H9 (cell line): ENCODE measurements around the gene KRTAP10-10. TPM values are rescaled to one million over a fixed set of nuclear protein-coding genes. Genes with fewer than 3 reads are reported as not detected.
A peak's percentile ranks its signal among the peaks of the same experiment; 100 is the strongest.

Experiments used
- DNase-seq: peaks from one replicate; pipeline ENCODE4 v3.0.0-alpha.2; 2017
- H2AFZ ChIP-seq: one replicate; pipeline ENCODE4 v1.6.1; 2013; ENCODE audit warnings: mild to moderate bottlenecking, low read length, control low read depth, moderate library complexity
- H2AK5ac ChIP-seq: 2 replicates; pipeline ENCODE4 v1.6.1; 2013; ENCODE audit warnings: low read length, control low read depth, mixed read lengths; ENCODE audit not compliant: insufficient read length
- H2BK120ac ChIP-seq: one replicate; pipeline ENCODE4 v1.6.1; 2013; ENCODE audit warnings: low read depth, mild to moderate bottlenecking, low read length, control low read depth, inconsistent platforms; ENCODE audit not compliant: poor library complexity, severe bottlenecking
- H2BK12ac ChIP-seq: 2 replicates; pipeline ENCODE4 v1.6.1; 2013; ENCODE audit warnings: low read length, control low read depth, mixed read lengths, low read depth; ENCODE audit not compliant: insufficient read length
- H2BK15ac ChIP-seq: 2 replicates; pipeline ENCODE4 v1.6.1; 2013; ENCODE audit warnings: low read depth, low read length, control low read depth
- H2BK20ac ChIP-seq: one replicate; pipeline ENCODE4 v1.6.1; 2013; ENCODE audit warnings: low read depth, mild to moderate bottlenecking, low read length, control low read depth, inconsistent platforms; ENCODE audit not compliant: poor library complexity, severe bottlenecking
- H2BK5ac ChIP-seq: 2 replicates; pipeline ENCODE4 v1.6.1; 2013; ENCODE audit warnings: low read length, control low read depth, mixed read lengths; ENCODE audit not compliant: insufficient read length
- H3K14ac ChIP-seq: 2 replicates; pipeline ENCODE4 v1.6.1; 2013; ENCODE audit warnings: low read length, control low read depth; ENCODE audit not compliant: insufficient read depth
- H3K18ac ChIP-seq: 2 replicates; pipeline ENCODE4 v1.6.1; 2013; ENCODE audit warnings: low read depth, mild to moderate bottlenecking, mixed read lengths, low read length, control low read depth; ENCODE audit not compliant: insufficient read length
- H3K23ac ChIP-seq: 2 replicates; pipeline ENCODE4 v1.6.1; 2013; ENCODE audit warnings: low read length, control low read depth, mixed read lengths, low read depth; ENCODE audit not compliant: insufficient read length
- H3K23me2 ChIP-seq: 2 replicates; pipeline ENCODE4 v1.6.1; 2013; ENCODE audit warnings: low read depth, mild to moderate bottlenecking, mixed read lengths, low read length, control low read depth; ENCODE audit not compliant: insufficient read length, poor library complexity, severe bottlenecking
- H3K27ac ChIP-seq: 2 replicates; pipeline ENCODE4 v1.5.1; 2013; ENCODE audit warnings: low read length, control low read depth, mixed read lengths, low read depth; ENCODE audit not compliant: insufficient read length
- H3K27me3 ChIP-seq: 2 replicates; pipeline ENCODE4 v1.6.1; 2013; ENCODE audit warnings: low read length, control low read depth, inconsistent platforms; ENCODE audit not compliant: insufficient read depth
- H3K4ac ChIP-seq: 2 replicates; pipeline ENCODE4 v1.6.1; 2013; ENCODE audit warnings: low read depth, mild to moderate bottlenecking, control low read depth, inconsistent platforms, low read length, moderate library complexity
- H3K4me1 ChIP-seq: 2 replicates; pipeline ENCODE4 v1.6.1; 2013; ENCODE audit warnings: low read length, control low read depth, inconsistent platforms; ENCODE audit not compliant: insufficient read depth
- H3K4me2 ChIP-seq: 2 replicates; pipeline ENCODE4 v1.6.1; 2013; ENCODE audit warnings: low read length, control low read depth, mixed read lengths; ENCODE audit not compliant: insufficient read length, insufficient read depth
- H3K56ac ChIP-seq: 2 replicates; pipeline ENCODE4 v1.6.1; 2013; ENCODE audit warnings: low read depth, mild to moderate bottlenecking, mixed read lengths, low read length, control low read depth; ENCODE audit not compliant: insufficient read length
- H3K79me1 ChIP-seq: 2 replicates; pipeline ENCODE4 v1.6.1; 2013; ENCODE audit warnings: low read depth, mild to moderate bottlenecking, moderate library complexity, low read length, control low read depth, inconsistent platforms; ENCODE audit not compliant: insufficient read depth, poor library complexity, severe bottlenecking
- H3K79me2 ChIP-seq: 2 replicates; pipeline ENCODE4 v1.6.1; 2013; ENCODE audit warnings: low read length, control low read depth, inconsistent platforms; ENCODE audit not compliant: insufficient read depth
- H3K9ac ChIP-seq: 2 replicates; pipeline ENCODE4 v1.6.1; 2013; ENCODE audit warnings: low read length, control low read depth, mixed read lengths; ENCODE audit not compliant: insufficient read length; ENCODE audit errors: extremely low read depth
- H3K9me3 ChIP-seq: one replicate; pipeline ENCODE4 v1.6.1; 2013; ENCODE audit warnings: low read depth, low read length, inconsistent platforms; ENCODE audit not compliant: control insufficient read depth
- H3T11ph ChIP-seq: one replicate; pipeline ENCODE4 v1.6.1; 2013; ENCODE audit warnings: mild to moderate bottlenecking, low read length, control low read depth, inconsistent platforms
- H4K20me1 ChIP-seq: one replicate; pipeline ENCODE4 v1.6.1; 2013; ENCODE audit not compliant: control insufficient read depth, insufficient read length, insufficient read depth
- H4K5ac ChIP-seq: 2 replicates; pipeline ENCODE4 v1.6.1; 2013; ENCODE audit warnings: low read depth, mild to moderate bottlenecking, mixed read lengths, low read length, control low read depth; ENCODE audit not compliant: insufficient read length
- H4K8ac ChIP-seq: replicated peaks from 2 replicates; pipeline ENCODE4 v1.6.1; 2013; ENCODE audit warnings: low read length, control low read depth, mixed read lengths, low read depth; ENCODE audit not compliant: insufficient read length
- H4K91ac ChIP-seq: 2 replicates; pipeline ENCODE4 v1.6.1; 2013; ENCODE audit warnings: low read depth, mild to moderate bottlenecking, moderate library complexity, mixed read lengths, low read length, control low read depth; ENCODE audit not compliant: insufficient read length
- H3K27ac Mint-ChIP-seq, 3 experiments: 2 replicates in 2 of 3; 3 replicates in 1 of 3; pipeline ENCODE4 v1.8.0; 2020 to 2021; ENCODE audit warnings: mixed read lengths in 3 of 3, mild to moderate bottlenecking in 1 of 3, moderate library complexity in 1 of 3
- H3K27me3 Mint-ChIP-seq: 2 replicates; pipeline ENCODE4 v1.8.0; 2021; ENCODE audit warnings: low read depth, mild to moderate bottlenecking, moderate library complexity, mixed read lengths
- H3K36me3 Mint-ChIP-seq, 3 experiments: 2 replicates in 2 of 3; 3 replicates in 1 of 3; pipeline ENCODE4 v1.8.0; 2020 to 2021; ENCODE audit warnings: low read depth in 3 of 3, mixed read lengths in 3 of 3; ENCODE audit not compliant: insufficient read depth in 1 of 3
- H3K4me1 Mint-ChIP-seq, 2 experiments: 2 replicates each; pipeline ENCODE4 v1.8.0; 2020; ENCODE audit warnings: mixed read lengths in 2 of 2
- H3K4me3 Mint-ChIP-seq, 2 experiments: 2 replicates in 1 of 2; 3 replicates in 1 of 2; pipeline ENCODE4 v1.8.0; 2020 to 2021; ENCODE audit warnings: mild to moderate bottlenecking in 2 of 2, mixed read lengths in 2 of 2, moderate library complexity in 1 of 2
- H3K9me3 Mint-ChIP-seq, 2 experiments: 2 replicates in 1 of 2; 3 replicates in 1 of 2; pipeline ENCODE4 v1.8.0; 2020; ENCODE audit warnings: mild to moderate bottlenecking in 2 of 2, mixed read lengths in 2 of 2, moderate library complexity in 1 of 2
- WGBS: extraction: QIAGEN DNeasy Blood & Tissue Kit; methylation state at CpG from one replicate; pipeline ENCODE4 v1.1.7; 2013; ENCODE audit warnings: missing lambda C conversion rate, low lambda C conversion rate, mixed read lengths; ENCODE audit not compliant: insufficient read length; ENCODE audit errors: extremely low coverage; 5-methylcytosine and 5-hydroxymethylcytosine counted together
- total RNA-seq: library from RNA; stranded (reverse); gene quantifications from 2 replicates; pipeline ENCODE4 v1.2.1, GENCODE V29; 2021
- TF ChIP-seq, protein P1 (sequence below): fragments of 200-600 bp; sonication (generic); conservative IDR thresholded peaks from 3 replicates; pipeline ENCODE4 v1.8.0; 2021; ENCODE audit warnings: antibody characterized with exemption, mild to moderate bottlenecking

The KRTAP10-10 gene
- total RNA-seq, 1 experiment from 2014 or later = not detected

DNA sequence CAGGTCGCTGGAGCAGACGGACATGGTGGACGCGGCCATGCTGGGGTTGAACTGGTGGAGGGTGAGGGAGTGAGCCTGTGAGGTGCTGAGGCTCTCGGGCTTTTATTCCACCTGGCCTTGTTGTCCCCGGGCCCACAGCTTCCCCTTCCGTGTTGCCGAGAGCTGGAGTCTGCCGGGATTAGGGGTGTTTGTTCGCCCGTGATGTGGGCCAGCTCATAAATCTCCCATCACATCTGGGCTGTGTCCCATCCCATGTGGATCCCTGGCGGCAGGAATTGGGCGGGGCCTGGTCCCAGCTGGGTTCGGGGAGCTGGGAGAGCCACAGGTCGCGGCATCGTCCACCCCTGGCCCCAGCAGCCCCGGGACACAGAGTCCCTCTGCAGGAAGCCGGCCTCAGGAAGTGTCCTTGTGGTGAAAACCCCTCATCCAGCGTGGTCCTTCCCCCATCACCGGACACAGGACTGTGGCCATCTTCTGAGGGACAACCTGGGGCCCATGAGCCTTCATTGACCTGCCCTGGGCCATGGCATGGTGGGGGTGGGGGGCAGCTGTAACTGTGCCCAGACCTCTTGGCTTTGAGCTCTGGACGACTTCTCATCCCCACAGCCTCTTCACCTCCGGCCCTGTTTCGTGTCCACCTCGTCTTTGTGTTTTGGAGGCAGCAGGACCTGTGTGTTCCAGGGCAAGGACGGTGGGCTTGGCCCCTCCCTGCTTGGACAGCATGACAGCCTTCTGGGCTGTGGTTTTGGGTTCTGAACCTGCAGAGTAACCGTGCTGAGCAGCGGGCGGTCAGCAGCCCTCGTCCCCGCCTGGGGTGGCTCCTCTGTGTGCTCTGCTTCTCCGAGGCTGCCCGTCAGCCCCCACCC lies 44.5 kb upstream of the KRTAP10-10 start, which contains the start of gene KRTAP10-6:
TSS of gene KRTAP10-6 (minus strand) at position 60 of the 866 bp plus-strand sequence. CDS start at position 39, 21 bp downstream.
- Mint-ChIP-seq H3K27me3 (no peaks in the 10 kb centered on the region; the same call in none of the 2 replicates), H3K9me3 (no peaks in the 10 kb centered on the region; a peak in 2 of 5 replicates), H3K4me3 (peak within 1 kb of the TSS in 1 of 2 experiments; percentile 64; a peak in 2 of 5 replicates), H3K27ac (peak within 1 kb of the TSS in 2 of 3 experiments; percentile 61 to 63; a peak in 2 of 7 replicates), H3K36me3 (no peaks in the 10 kb centered on the region), H3K4me1 (peaks cover 33 to 34% of the 10 kb centered on the region in 2 experiments)
- no peak within 1 kb of the TSS for H3T11ph ChIP-seq
- H3K27ac ChIP-seq = no peak within 1 kb of the TSS
- no peak within 1 kb of the TSS for H4K8ac ChIP-seq
- H3K14ac ChIP-seq = no peak within 1 kb of the TSS
- H3K4me2 ChIP-seq = no peak within 1 kb of the TSS
- TF ChIP-seq, protein P1, sequence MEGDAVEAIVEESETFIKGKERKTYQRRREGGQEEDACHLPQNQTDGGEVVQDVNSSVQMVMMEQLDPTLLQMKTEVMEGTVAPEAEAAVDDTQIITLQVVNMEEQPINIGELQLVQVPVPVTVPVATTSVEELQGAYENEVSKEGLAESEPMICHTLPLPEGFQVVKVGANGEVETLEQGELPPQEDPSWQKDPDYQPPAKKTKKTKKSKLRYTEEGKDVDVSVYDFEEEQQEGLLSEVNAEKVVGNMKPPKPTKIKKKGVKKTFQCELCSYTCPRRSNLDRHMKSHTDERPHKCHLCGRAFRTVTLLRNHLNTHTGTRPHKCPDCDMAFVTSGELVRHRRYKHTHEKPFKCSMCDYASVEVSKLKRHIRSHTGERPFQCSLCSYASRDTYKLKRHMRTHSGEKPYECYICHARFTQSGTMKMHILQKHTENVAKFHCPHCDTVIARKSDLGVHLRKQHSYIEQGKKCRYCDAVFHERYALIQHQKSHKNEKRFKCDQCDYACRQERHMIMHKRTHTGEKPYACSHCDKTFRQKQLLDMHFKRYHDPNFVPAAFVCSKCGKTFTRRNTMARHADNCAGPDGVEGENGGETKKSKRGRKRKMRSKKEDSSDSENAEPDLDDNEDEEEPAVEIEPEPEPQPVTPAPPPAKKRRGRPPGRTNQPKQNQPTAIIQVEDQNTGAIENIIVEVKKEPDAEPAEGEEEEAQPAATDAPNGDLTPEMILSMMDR = no peak
- H3K23ac ChIP-seq = no peak within 1 kb of the TSS
- H3K4ac ChIP-seq = no peak within 1 kb of the TSS
- peak within 1 kb of the TSS; percentile 48 for H3K18ac ChIP-seq
- WGBS = no CpG with 5 or more reads among the region's 33 CpGs
- H4K91ac ChIP-seq = no peak within 1 kb of the TSS
- H3K4me1 ChIP-seq = no peaks in the 10 kb centered on the region; the same call in 1 of the 2 replicates
- no peak within 1 kb of the TSS for H2BK12ac ChIP-seq
- H2BK15ac ChIP-seq = no peak within 1 kb of the TSS
- no peak within 1 kb of the TSS for H4K5ac ChIP-seq
- H2AK5ac ChIP-seq = no peak within 1 kb of the TSS
- no peaks in the 10 kb centered on the region for H3K9me3 ChIP-seq
- no peaks in the 10 kb centered on the region for H4K20me1 ChIP-seq
- DNase-seq = peak; percentile 35
- H3K79me2 ChIP-seq = no peaks in the 10 kb centered on the region
- no peak within 1 kb of the TSS for H2BK20ac ChIP-seq
- no peak within 1 kb of the TSS for H3K9ac ChIP-seq
- no peak within 1 kb of the TSS for H2BK120ac ChIP-seq
- no peak within 1 kb of the TSS for H2BK5ac ChIP-seq
- no peak within 1 kb of the TSS for H2AFZ ChIP-seq
- H3K27me3 ChIP-seq = no peaks in the 10 kb centered on the region
- H3K23me2 ChIP-seq = no peaks in the 10 kb centered on the region
- H3K56ac ChIP-seq = no peak within 1 kb of the TSS
- H3K79me1 ChIP-seq = no peaks in the 10 kb centered on the region
